GM21529 (cell line): ENCODE data around the gene GPR149.

Experiments used
- ATAC-seq: cut with Tn5 transposase; IDR thresholded peaks from one replicate; pipeline ENCODE4 v1.9.1; 2021; ENCODE audit not compliant: unreplicated experiment

Gene GPR149

DNA sequence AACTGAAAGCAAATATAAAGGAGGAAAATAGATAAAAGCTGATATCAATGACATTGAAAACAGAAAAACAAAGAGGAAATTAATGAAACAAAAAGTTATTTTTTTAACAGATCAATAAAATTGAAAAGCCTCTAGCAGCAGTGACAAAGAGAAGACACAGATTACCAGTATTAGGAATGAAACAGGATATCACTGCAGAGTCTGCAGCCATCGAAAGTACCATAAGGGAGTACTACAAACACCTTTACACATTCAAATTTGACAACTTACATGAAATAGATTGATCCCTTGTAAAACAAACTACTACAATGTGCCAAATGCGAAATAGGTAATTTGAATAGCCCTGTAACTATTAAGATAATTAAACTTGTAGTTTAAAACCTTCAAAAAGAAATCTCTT, 80.8 kb downstream of the GPR149 start:
- ATAC-seq = no peak

GRCh38 chr3:154345422-154346122, 84.4 kb downstream of the GPR149 start:
- no peak for ATAC-seq

DNA sequence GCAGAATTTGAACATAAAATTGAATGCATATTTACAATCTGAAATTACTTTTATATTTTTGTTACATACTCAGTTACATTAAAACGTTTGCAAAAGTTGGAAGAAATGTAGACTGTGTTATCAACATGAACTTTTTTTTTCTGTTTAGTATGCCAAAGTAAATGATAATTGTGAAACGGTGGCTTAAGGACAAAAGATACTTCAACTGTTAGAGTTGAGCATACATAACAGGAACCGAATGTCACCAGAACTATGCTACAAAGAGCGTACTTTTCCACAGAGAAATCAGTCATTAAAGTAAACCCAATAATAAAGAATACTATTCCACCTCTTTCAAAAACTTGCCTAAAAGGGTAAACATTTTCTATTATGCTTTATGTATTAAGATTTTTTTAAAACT, 91.4 kb downstream of the GPR149 start:
- ATAC-seq = no peak

GRCh38 chr3:154338008-154338407, 92.0 kb downstream of the GPR149 start:
- ATAC-seq = no peak

DNA sequence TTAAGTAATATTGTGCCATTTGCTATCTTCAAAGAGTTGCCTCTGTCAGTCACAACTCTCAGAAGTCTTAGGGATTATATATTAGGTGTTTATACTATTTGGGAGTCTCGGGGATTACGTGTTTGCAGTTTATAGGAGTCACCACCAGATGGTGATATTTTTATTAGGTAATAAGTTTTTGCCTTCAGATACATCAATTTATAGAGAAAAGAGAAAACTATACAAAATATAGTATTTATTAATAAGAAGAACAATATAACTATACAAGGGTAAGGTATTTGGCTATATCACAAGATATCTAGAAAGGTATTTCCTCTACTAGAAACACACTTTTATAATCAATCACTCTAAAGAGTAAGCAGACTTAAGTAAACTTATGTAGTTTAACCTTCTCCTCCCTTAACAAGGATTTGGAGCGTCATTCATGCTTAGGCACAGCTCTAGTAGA, 95.0 kb downstream of the GPR149 start:
- peak; percentile 63 for ATAC-seq

- no peak for ATAC-seq
Measured at GRCh38 chr3:154327871-154328270, 102.1 kb downstream of the GPR149 start.

DNA sequence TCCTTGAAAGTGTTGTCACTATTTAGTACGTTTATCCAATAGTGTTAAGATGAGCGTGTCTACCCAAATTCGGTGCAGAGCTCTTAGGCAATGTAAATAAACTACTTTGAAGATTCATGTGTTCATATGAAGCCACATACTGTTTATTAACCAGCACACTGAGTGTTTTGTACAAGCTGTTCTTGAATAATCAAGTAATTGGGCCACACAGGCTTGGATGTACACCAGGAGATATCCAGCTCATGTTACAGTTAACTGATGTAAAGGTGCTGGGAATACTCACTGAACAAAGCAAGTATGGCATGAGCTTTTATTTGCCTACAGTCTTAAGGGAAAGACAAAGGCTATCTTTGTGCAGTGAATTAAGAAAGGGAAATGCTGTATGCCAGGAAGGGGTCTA, 105.1 kb downstream of the GPR149 start:
- ATAC-seq = no peak

DNA sequence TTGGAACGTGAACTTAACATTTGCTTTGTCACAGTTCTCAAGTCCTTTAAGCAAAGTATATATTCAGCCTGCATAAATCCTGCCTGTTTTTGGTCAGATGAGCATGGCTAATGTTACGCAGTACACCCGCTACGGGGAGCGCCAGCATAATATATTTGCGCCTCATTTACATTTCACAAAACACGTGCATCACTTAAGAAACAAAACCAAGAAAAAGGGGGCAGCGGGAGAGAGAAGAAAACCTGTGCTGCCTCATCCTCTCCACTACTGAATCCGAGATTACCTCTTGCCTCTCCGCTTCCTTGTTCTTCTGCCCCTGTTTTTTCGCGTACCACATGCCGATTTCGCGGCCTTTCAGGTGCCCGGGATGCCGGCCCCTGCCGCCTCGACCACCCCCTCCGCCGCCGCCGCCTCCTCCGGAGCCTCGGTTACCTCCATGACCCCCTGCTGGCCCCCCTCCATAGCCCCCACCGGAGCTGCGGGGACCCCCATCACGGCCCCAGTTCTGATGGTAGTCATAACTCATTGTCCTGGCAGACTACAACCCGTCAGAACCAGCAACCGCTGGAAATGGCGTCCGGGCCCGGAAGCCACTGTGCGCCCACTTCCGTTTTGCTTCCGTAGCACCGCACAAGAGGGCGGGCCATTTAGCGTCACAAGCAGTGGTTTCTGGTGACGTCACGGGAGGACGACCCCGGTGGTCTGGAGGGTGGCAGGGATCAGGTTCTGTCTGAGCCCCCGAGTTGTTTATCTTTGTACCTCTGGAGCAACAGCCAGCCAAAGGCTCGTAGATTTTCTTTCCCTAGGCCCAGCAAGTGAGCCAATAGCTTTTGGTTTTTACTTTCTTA, 105.9 kb downstream of the GPR149 start, which contains the start of gene DHX36:
TSS of gene DHX36 (minus strand) at position 597 of the 848 bp plus-strand sequence. CDS start at position 526, 71 bp downstream.
- ATAC-seq = peak; percentile 92

GRCh38 chr3:154316974-154317767, 112.8 kb downstream of the GPR149 start:
- no peak for ATAC-seq

- no peak for ATAC-seq
Measured at GRCh38 chr3:154314152-154314551, 115.8 kb downstream of the GPR149 start.

- no peak for ATAC-seq
Measured at GRCh38 chr3:154310840-154311239, 119.2 kb downstream of the GPR149 start.

DNA sequence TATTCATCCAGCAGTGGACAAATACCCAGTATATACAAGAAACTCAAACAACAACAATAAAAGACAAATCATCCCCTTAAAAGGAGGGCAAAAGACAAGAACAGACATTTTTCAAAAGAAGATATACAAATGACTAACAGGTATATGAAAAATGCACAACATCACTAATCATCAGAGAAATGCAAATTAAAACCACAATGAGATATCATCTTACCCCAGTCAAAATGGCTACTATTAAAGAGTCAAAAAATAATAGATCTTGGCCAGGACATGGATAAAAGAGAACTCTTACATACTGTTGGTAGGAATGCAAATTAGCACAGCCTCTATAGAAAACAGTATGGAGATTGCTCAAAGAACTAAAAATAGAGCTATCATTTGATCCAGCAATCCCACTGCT, 122.6 kb downstream of the GPR149 start:
- ATAC-seq = no peak

DNA sequence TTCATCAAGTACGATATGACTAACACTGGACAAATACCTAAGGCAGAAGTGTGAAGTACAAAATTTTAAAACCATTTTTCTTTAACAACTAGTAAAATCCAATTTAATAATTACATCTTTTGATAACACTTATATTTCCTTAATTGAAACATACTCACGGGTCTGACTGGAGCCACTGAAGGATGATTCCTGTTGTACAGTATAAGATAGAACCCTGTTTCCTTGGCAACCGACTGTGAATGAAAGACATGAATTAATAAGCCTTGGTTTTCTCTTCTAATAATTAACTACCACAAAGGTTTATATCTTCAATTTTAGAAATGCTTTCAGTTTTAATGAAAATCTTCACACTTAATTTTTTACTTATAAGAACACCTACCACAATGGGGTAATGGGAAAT, 125.1 kb downstream of the GPR149 start:
- no peak for ATAC-seq

GRCh38 chr3:154304116-154304786, 125.7 kb downstream of the GPR149 start:
- ATAC-seq = no peak

- no peak for ATAC-seq
Measured at GRCh38 chr3:154301561-154301960, 128.4 kb downstream of the GPR149 start.

- no peak for ATAC-seq
Measured at GRCh38 chr3:154294016-154294415, 136.0 kb downstream of the GPR149 start.

- ATAC-seq = no peak
Measured at GRCh38 chr3:154290187-154290586, 139.8 kb downstream of the GPR149 start.
